GM12873 (cell line): ENCODE data around the gene LSM4.

Experiments used
- TF ChIP-seq, protein P1 (sequence below): IDR thresholded peaks from 2 replicates; pipeline ENCODE4 v1.5.1; 2012; ENCODE audit warnings: low read depth, mild to moderate bottlenecking, moderate library complexity, low read length, control low read depth; ENCODE audit not compliant: insufficient read depth; ENCODE audit errors: missing control alignments

Gene LSM4

DNA sequence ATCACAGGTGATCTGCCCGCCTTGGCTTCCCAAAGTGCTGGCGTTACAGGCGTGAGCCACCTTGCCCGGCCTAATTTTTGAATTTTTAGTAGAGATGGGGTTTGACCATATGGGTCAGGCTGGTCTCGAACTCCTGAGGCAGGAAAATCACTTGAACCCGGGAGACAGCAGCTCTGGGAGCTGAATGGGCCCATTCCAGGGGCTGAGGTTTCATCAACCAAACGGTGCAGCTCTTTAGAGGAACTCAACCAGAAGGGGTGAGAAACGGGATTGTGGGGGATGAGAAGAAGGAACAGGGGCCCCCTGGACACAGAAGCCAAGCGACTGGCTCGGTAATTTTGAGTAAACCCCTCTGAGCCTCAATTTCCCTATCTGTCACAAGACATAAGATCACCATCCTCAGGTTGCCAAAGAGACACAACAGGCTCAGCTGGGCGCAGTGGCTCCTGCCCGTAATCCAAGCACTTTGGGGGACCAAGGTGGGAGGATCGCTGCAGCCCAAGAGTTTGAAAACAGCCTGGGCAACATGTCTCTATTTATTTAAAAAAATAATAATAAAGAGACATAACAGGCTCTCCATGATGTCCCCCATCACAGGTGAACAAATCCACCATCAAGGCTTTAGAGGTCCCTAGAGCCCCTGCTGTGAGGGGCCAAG, 49.2 kb downstream of the LSM4 start:
- TF ChIP-seq, protein P1, sequence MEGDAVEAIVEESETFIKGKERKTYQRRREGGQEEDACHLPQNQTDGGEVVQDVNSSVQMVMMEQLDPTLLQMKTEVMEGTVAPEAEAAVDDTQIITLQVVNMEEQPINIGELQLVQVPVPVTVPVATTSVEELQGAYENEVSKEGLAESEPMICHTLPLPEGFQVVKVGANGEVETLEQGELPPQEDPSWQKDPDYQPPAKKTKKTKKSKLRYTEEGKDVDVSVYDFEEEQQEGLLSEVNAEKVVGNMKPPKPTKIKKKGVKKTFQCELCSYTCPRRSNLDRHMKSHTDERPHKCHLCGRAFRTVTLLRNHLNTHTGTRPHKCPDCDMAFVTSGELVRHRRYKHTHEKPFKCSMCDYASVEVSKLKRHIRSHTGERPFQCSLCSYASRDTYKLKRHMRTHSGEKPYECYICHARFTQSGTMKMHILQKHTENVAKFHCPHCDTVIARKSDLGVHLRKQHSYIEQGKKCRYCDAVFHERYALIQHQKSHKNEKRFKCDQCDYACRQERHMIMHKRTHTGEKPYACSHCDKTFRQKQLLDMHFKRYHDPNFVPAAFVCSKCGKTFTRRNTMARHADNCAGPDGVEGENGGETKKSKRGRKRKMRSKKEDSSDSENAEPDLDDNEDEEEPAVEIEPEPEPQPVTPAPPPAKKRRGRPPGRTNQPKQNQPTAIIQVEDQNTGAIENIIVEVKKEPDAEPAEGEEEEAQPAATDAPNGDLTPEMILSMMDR, result no peak

DNA sequence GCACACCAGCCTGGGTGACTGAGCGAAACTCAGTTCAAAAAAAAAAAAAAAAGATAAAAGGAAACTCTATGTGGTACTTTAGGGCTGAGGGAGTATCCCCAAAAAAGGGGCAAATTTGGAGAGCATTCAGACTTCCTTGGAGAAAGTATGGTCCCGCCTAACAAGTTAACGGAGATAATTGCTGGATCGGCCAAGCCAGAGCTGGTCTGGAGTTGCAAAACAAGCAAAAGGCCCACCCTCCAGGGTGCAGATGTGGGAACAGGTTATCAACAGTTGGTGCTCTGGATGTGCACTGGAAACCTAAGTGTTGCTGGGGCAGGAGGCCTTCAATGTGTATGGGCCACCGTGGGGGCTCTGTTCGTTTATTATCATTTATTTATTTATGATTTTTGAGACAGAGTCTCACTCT, 51.4 kb downstream of the LSM4 start:
- TF ChIP-seq, protein P1, result no peak

DNA sequence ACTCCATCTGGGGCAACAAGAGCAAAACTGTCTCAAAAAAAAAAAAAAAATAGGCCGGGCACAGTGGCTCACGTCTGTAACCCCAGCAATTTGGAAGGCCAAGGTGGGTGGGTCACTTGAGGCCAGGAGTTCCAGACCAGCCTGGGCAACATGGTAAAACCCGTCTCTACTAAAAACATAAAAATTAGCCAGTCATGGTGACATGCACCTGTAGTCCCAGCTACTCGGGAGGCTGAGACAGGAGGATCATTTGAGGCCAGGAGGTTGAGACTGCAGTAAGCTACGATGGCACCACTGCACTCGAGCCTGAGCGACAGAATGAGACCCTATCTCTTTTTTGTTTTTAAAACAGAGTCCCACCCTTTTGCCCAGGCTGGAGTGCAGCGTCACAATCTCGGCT, 52.5 kb downstream of the LSM4 start:
- TF ChIP-seq, protein P1, result no peak

DNA sequence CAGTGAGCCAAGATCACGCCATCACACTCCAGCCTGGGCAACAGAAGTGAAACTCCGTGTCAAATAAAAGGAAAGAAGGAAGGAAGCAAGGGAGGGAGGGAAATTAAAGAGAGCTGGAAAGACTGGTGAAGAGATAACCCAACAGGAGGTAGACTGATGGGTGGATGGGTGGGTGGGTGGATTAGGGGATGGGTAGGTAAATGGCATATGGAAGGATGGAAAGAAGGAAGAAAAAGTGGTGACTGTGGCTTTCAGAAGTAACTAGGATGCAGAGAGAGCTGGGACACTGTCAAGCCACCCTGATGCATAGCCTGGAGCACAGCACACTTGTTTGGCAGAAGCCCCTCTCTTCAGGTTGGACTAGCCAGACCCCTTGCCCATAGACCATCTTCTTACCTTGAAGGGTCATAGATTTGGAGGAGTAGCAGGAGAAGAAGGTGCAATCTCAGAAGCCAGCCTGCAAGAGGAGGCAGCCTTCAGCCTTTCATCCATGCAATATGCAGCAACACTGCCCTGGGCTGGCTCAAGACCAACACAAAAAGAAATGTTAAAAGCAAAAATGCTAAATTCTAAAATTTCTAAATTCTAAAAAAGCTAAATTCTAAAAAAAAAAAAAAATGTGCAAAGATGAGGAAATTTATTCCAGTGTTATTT, 53.7 kb downstream of the LSM4 start:
- TF ChIP-seq, protein P1, result no peak

DNA sequence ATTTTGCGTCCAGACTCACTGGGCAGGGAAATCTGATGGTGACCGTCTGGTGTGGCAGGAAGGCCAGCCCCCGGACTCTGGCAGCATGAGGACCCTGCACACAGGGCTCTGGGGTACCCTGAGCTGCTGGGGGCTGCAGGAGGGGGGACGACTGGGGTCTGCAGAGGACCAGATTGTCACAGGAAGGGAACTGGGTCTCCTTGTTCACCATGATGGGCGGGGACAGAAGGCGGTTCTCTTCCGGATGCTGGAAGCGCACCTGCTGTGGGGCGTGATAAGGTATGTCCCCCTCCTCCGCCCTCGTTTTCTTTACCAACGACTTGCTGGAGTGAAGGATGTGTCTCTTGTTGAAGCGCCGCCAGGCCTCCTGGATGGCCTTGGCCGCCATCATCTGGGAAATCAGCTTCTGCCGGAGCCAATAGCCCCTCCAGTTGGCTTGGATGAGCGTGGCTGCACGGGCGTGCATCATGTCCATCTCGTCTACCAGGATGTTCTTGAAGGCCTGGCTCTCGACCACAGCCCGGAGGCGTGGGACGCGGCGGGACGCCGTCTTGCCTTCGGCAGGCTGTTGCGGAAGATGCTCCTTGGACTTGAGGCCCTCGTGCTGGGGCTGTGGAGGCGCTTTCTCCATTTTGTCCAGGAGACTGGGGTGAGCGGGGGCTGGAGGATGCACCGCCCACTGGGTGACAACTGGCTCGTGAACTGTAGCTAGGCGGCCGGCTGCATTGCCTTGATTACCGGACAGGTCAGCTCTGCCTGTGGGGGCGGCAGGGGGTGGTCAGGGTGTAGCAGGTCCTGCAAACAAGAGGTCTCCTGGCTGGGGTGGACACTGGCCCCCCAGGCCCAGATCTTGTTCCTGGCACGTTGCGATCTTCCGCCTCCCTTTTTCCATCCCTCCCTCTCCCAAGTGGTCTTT, 55.8 kb downstream of the LSM4 start:
- TF ChIP-seq, protein P1, result no peak

DNA sequence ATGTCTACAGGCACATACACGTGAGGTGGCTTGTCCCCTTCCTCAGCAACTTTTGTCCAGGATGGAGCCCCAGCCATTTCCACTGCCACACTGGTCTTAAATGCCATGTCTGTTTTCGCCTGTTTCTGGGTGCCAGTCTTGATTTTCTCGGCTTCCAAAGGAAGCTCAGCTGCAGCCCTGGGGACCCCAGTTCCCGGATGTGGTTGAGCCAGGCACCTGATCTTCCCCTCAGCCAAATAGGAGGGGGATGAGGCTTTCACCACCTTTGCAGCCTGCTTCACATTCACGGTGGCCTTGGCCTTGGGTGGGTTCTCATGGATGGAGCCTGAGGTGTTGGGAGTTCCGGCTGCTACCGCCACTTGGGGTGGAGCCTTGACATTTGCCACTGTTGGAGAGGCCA, 57.3 kb downstream of the LSM4 start:
- TF ChIP-seq, protein P1, result no peak

DNA sequence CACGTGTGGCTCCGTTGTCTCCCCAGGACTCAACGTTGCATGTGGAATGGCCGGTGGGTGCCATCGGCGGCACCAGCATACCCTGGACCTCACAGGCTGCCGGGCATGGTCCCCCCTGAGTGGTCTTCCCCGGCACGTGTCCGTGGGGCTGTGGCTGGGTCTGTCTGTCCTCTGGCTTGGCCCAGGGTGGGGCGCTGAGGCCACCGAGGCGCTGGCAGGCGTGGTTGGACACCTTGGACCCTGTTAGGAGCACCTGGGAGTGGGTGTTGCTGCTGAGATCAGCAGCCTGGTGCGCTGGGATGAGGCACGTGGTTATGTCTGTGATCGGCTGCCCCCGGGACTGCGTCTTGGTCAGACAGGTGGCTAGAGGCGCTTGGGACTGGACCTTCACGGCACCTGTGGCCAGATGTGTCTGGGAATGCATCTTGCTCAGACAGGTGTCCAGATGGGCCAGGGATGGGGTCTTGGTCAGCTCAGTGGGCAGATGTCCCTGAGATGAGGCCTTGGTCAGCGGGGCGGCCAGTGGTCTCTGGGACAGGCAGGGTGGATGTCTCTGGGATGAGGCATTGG, 57.8 kb downstream of the LSM4 start:
- TF ChIP-seq, protein P1, result no peak
